ENCODE measurements around the gene MYO9B. TPM values are rescaled to one million over a fixed set of nuclear protein-coding genes. Genes with fewer than 3 reads are reported as not detected.

The MYO9B gene
- total RNA-seq, 1 experiment from 2014 or later: 94.3 TPM

DNA sequence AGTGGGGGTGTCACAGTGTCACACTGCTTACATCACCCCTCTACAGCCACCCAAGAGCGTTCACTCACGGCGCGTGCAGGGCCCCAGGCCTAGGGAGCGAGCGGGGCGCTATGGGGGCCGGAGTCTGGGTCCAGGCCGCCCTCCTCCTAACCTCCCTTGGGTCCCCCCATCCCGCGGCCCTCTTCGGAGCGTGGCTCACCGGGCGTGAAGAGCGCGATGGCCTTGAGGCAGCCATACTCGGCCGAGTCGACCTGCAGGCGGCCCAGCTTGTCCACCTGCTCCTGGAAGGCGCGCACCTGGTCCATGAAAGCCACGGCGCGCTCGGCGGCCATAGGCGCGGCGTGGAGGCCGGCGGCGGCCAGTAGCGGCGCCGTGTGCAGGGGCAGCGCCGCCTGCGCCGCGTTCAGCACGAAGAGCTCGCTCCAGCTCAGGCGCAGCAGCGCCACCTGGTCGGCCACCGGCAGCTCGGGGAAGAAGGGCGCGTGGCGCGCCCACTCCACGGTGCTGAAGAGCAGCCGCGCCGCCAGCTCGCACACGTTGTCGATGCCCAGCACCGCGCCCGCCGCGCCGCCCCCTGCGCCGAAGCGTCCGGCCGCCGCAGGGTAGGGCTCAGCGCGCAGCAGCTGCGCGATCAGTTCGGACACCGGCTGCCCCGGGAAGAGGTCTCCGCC is 159.9 kb downstream of the MYO9B start (continued):
- TF ChIP-seq, protein P1, sequence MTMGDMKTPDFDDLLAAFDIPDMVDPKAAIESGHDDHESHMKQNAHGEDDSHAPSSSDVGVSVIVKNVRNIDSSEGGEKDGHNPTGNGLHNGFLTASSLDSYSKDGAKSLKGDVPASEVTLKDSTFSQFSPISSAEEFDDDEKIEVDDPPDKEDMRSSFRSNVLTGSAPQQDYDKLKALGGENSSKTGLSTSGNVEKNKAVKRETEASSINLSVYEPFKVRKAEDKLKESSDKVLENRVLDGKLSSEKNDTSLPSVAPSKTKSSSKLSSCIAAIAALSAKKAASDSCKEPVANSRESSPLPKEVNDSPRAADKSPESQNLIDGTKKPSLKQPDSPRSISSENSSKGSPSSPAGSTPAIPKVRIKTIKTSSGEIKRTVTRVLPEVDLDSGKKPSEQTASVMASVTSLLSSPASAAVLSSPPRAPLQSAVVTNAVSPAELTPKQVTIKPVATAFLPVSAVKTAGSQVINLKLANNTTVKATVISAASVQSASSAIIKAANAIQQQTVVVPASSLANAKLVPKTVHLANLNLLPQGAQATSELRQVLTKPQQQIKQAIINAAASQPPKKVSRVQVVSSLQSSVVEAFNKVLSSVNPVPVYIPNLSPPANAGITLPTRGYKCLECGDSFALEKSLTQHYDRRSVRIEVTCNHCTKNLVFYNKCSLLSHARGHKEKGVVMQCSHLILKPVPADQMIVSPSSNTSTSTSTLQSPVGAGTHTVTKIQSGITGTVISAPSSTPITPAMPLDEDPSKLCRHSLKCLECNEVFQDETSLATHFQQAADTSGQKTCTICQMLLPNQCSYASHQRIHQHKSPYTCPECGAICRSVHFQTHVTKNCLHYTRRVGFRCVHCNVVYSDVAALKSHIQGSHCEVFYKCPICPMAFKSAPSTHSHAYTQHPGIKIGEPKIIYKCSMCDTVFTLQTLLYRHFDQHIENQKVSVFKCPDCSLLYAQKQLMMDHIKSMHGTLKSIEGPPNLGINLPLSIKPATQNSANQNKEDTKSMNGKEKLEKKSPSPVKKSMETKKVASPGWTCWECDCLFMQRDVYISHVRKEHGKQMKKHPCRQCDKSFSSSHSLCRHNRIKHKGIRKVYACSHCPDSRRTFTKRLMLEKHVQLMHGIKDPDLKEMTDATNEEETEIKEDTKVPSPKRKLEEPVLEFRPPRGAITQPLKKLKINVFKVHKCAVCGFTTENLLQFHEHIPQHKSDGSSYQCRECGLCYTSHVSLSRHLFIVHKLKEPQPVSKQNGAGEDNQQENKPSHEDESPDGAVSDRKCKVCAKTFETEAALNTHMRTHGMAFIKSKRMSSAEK (CRISPR knock-in tag; IDR thresholded peaks at IDR 0.05; ENCODE audit: borderline replicate concordance): no peak
- TF ChIP-seq, protein P2, sequence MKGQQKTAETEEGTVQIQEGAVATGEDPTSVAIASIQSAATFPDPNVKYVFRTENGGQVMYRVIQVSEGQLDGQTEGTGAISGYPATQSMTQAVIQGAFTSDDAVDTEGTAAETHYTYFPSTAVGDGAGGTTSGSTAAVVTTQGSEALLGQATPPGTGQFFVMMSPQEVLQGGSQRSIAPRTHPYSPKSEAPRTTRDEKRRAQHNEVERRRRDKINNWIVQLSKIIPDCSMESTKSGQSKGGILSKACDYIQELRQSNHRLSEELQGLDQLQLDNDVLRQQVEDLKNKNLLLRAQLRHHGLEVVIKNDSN (CRISPR knock-in tag; IDR thresholded peaks at IDR 0.05): no peak
- TF ChIP-seq GTF2I (CRISPR knock-in tag; conservative IDR thresholded peaks at IDR 0.05) (no peak), CREM (CRISPR knock-in tag; IDR thresholded peaks at IDR 0.05) (no peak), STAT6 (CRISPR knock-in tag; conservative IDR thresholded peaks at IDR 0.05; ENCODE audit: low read depth) (no peak), NFE2L1 (CRISPR knock-in tag; IDR thresholded peaks at IDR 0.05) (no peak; the same call in none of the 2 replicates), NFYB (CRISPR knock-in tag; conservative IDR thresholded peaks at IDR 0.05; ENCODE audit: low read depth) (no peak), RORB (CRISPR knock-in tag; IDR thresholded peaks at IDR 0.05) (no peak), ATF1 (CRISPR knock-in tag; IDR thresholded peaks at IDR 0.05) (no peak), MXD4 (CRISPR knock-in tag; IDR thresholded peaks at IDR 0.05; ENCODE audit: borderline replicate concordance) (no peak), ZNF121 (CRISPR knock-in tag; IDR thresholded peaks at IDR 0.05) (no peak), MYBL2 (CRISPR knock-in tag; IDR thresholded peaks at IDR 0.05) (peak; percentile 35; the same call in 1 of the 2 replicates), ZNF232 (CRISPR knock-in tag; IDR thresholded peaks at IDR 0.05) (peak; percentile 58), SP1 (CRISPR knock-in tag; conservative IDR thresholded peaks at IDR 0.05) (peak; percentile 55), ZNF263 (CRISPR knock-in tag; IDR thresholded peaks at IDR 0.05; ENCODE audit: low read depth) (no peak), ZNF281 (CRISPR knock-in tag; IDR thresholded peaks at IDR 0.05) (no peak), ZNF416 (CRISPR knock-in tag; IDR thresholded peaks at IDR 0.05) (no peak), ZNF423 (CRISPR knock-in tag; IDR thresholded peaks at IDR 0.05) (no peak), ZNF219 (CRISPR knock-in tag; IDR thresholded peaks at IDR 0.05; ENCODE audit: borderline replicate concordance) (no peak), TEAD1 (CRISPR knock-in tag; IDR thresholded peaks at IDR 0.05) (no peak), ESRRA (CRISPR knock-in tag; IDR thresholded peaks at IDR 0.05; ENCODE audit: borderline replicate concordance) (peak; percentile 33; the same call in 1 of the 2 replicates), FOXP4 (CRISPR knock-in tag; IDR thresholded peaks at IDR 0.05) (peak; percentile 57; the same call in 1 of the 2 replicates), NR2C2 (CRISPR knock-in tag; IDR thresholded peaks at IDR 0.05) (no peak)
- TF ChIP-seq, protein P3, sequence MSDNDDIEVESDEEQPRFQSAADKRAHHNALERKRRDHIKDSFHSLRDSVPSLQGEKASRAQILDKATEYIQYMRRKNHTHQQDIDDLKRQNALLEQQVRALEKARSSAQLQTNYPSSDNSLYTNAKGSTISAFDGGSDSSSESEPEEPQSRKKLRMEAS (CRISPR knock-in tag; IDR thresholded peaks at IDR 0.05): peak; percentile 63; the same call in 1 of the 2 replicates
- TF ChIP-seq, protein P4, sequence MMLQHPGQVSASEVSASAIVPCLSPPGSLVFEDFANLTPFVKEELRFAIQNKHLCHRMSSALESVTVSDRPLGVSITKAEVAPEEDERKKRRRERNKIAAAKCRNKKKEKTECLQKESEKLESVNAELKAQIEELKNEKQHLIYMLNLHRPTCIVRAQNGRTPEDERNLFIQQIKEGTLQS (CRISPR knock-in tag; conservative IDR thresholded peaks at IDR 0.05): no peak
- TF ChIP-seq, protein P5, sequence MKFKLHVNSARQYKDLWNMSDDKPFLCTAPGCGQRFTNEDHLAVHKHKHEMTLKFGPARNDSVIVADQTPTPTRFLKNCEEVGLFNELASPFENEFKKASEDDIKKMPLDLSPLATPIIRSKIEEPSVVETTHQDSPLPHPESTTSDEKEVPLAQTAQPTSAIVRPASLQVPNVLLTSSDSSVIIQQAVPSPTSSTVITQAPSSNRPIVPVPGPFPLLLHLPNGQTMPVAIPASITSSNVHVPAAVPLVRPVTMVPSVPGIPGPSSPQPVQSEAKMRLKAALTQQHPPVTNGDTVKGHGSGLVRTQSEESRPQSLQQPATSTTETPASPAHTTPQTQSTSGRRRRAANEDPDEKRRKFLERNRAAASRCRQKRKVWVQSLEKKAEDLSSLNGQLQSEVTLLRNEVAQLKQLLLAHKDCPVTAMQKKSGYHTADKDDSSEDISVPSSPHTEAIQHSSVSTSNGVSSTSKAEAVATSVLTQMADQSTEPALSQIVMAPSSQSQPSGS (CRISPR knock-in tag; IDR thresholded peaks at IDR 0.05; ENCODE audit: borderline replicate concordance, low read depth): no peak
